CD4-positive, alpha-beta T cell treated with Interleukin-15 for 4 hours (primary cell): ENCODE measurements around the gene SLC26A1.

ENCODE experiments used
- DNase-seq: peaks from one replicate; pipeline ENCODE4 v3.0.0-alpha.2; 2020; ENCODE audit warnings: low spot score

Gene SLC26A1

GRCh38 chr4:965766-966134 is 27.5 kb downstream of the SLC26A1 start:
- no peak for DNase-seq

DNA sequence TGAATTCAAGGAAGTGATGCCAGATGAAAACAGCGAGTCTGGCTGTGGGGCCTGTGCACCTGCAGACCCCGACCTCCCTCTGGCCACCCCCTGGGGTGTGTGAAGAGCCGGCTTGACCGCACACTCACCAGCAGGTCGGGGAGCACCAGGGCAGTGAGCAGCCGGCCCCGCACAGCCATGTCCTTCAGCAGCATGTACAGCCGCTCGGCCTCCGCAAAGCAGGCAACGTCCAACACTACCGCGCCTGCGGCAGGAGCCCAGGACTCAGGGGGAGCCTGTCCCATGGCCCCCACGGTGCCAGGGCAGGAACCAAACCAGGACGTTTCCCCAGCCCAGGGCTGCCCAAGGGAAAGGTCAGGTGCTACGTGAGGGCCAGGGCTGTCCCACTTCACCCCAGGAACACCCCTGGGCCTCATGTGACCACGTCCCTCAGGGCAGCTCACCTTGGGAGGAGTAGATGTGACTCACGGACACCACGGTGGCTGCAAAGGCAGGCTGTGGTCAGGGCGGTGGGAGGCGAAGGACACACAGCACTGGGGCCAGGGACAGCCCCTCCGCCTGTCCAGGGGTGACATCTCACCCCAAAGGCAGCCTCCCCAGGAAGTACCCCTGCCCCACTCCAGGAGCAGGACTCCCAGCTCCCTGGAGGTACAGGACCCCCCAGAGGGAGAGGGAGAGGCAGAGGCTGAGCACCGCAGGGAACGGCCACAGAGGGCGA is 28.0 kb downstream of the SLC26A1 start:
- DNase-seq, result no peak

DNA sequence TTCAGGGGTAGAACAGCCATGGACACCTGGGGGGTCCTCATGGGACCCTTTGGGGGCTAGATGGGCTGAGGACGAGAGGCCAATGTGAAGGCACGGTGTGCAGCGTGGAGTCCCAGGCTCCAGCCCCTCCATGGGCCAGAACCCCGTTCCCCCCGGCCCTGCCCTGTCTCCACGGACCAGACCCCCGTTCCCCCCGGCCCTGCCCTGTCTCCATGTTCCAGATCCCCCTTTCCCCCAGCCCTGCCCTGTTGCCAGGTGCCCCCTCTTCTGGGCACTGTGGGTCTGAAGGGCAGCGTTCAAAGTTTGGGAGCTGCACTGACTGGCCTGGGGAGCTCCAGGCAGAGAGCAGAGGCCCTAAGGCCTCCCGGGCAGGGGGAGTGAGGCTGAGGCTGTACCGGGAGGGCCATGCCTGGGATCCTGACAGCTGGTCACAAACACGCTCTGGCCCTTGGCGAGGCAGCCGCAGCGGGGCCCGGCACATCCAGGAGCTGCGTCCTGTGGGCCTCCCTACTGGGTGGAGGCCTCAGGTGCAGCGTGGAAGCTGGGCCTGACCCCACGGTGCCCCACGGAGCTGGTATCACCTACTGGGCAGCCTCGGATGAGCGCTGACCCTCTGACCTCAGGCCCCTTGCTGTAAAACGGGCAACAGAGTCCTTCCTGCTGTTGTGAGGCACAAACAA is 28.7 kb downstream of the SLC26A1 start:
- DNase-seq, result no peak

DNA sequence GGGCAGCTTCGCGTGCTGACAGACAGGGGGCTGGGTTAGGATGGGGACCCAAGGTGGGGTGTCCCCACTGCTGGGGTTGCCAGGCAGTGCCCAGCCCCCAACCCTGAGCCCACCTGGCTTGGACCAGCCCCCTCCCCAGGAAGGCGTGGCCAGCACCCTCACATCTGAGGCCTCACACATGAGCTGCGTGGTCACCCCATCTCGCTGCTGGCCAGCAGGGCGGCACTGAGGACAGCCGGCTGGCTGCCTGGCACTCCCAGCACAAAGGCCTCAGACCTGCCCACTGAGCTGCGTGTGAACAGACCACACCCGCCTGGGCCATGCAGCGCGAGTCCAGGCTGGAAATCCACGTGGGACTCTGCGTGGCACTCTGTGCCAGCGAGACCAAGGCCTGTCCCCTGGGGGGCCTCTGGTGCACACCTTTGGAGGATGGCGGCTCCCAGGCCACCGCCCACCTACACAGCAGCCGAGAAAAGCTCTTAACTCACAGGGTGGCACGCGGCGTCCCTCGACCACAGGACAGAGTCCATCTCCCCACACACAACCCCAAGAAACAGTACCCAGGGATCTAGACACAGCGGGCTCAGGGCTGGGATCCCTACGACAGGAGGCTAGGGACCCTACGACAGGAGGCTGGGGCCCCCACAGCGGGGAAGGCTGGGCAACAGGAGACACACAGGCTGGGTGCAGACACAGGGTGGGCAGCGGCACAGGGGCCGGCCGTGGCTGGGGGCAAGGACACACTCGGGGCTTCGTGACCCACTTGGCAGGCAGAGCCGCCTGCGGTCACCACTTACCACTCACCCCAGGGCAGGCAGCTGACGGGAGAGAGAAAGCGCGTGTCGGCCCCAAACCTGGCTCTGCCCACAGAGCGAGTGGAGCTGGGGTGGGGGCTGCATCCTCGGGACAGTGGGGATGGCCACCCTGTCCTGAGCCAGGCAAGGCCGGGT is 29.7 kb downstream of the SLC26A1 start:
- no peak for DNase-seq

GRCh38 chr4:962231-963208 is 30.7 kb downstream of the SLC26A1 start:
- DNase-seq, result no peak

DNA sequence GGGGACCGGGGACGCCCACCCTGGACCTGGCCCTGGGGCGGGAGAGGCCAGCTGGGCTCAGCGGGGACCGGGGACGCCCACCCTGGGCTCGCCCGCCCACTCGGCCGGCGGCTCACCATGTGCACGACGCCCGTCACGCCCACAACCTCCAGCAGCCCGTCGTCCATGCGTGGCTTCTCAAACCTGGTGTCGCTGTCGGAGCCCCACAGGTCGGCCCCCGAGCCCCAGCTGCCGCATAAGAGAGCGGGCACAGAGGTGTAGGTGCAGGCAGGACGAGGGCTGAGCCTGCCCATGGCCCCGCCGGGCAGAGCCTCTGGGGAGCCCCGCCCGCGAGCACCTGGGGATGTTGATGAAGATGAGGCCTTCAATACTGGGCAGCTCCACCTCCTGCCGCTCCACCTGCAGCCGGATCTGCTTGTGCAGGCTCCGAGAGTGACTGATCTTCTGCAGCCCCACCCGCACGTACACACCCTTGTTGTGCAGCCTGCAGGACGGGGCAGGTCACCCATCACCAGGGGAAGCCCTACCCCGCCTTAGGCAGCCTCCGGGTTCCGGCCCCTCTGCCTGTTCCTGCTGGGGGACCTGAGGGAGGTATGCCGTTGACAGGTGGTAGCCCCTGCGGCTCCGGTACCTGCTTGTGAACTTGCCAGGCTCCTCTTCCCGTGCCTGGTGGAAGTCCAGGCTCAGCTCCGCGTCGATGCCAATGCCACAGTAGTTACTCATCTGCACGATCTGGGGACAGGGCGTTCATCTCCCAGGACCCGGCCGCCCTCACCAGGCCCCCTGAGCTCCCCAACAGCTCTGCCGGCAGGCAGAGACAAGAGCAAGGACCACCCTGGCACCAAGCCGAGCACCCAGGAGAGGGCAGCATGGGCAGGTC is 31.6 kb downstream of the SLC26A1 start:
- DNase-seq, result no peak

GRCh38 chr4:960636-961350 is 32.4 kb downstream of the SLC26A1 start:
- DNase-seq, result no peak

GRCh38 chr4:960140-960635 is 33.0 kb downstream of the SLC26A1 start:
- DNase-seq, result no peak

DNA sequence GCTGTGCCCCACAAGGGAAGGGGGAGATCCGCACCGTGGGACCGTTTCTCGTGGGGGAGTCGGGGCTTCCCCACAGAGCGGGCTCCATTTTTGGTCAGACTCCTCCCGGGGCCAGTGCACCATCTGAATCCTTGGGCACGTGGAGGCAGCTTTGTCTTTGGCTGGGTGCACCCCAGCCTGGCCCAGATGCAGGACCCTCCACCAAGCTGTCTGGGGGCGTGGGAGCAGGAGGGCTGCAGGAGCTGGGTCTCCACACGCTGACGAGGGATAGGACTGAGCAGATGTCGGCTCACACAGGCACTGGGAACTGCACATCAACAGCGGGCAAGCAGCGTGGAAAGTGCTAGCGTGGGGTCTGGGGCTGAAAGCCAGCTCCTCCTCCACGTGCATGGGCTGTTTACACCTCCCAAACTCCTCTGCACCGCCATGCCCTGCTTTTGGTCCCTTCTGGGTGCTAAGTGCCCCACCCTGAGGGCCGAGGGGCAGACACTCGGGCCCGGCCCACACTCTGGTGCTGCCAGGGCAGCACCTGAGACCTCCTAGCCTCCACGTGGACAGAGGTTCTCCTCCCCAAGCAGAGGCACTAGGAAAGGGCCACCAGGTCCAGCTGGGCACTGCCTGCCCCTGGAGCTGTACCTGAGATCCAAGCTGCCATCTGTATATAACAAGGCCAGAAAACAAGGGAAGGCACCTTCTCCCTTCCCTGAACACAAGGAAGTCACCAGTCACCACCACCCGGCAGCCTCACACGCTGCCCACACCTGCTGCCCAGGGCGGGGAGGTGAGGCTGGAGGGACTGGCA is 33.7 kb downstream of the SLC26A1 start:
- DNase-seq, result no peak

DNA sequence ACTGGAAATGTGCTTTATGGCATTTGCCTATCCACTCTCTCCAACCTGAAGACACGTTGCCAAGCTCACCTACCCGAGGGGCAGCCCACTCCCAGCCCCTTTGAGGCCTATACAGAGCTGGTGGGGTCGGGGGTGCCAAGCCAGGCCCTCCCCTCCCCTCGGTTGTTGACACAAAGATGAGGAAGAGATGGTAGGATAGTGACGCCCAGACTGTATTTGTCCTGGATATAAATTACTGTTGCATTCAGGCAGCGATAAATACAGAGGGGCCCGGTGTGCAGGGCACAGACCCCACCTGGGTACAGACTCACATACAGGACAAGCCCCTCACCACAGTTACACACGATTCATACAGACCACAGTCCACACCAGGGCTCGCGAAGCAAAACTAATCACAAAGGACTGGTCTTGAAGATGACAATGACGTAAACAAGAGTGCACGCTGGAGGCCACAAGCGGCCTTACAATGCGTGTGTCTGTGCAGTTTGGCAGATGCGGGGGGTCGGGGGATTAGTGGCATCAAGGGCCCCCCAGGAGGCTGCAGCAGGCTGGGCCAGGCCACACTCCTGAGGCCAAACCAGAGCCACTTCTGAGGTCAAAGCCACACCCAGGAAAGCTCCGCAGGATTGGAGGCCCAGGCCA is 34.4 kb downstream of the SLC26A1 start:
- no peak for DNase-seq

- DNase-seq, result no peak
These were observed 34.9 kb downstream of the SLC26A1 start for GRCh38 chr4:958314-958665.

DNA sequence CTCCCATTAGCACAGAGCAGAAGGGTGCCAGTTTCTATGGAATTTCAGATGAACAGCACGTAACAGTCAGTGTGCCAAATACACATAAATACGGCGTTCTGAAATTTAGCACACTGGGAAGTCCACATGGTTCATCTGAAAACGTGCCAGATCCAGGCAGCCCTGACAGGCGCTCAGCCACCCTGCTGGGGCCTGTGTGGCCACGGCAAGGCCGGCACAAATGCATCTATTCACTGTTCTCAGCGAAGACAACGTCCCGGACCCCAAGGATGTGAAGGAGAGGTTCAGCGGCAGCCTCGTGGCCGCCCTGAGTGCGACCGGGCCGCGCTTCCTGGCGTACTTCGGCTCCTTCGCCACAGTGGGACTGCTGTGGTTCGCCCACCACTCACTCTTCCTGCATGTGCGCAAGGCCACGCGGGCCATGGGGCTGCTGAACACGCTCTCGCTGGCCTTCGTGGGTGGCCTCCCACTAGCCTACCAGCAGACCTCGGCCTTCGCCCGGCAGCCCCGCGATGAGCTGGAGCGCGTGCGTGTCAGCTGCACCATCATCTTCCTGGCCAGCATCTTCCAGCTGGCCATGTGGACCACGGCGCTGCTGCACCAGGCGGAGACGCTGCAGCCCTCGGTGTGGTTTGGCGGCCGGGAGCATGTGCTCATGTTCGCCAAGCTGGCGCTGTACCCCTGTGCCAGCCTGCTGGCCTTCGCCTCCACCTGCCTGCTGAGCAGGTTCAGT is 35.5 kb downstream of the SLC26A1 start:
- no peak for DNase-seq

GRCh38 chr4:957231-957580 is 36.0 kb downstream of the SLC26A1 start:
- DNase-seq, result no peak

DNA sequence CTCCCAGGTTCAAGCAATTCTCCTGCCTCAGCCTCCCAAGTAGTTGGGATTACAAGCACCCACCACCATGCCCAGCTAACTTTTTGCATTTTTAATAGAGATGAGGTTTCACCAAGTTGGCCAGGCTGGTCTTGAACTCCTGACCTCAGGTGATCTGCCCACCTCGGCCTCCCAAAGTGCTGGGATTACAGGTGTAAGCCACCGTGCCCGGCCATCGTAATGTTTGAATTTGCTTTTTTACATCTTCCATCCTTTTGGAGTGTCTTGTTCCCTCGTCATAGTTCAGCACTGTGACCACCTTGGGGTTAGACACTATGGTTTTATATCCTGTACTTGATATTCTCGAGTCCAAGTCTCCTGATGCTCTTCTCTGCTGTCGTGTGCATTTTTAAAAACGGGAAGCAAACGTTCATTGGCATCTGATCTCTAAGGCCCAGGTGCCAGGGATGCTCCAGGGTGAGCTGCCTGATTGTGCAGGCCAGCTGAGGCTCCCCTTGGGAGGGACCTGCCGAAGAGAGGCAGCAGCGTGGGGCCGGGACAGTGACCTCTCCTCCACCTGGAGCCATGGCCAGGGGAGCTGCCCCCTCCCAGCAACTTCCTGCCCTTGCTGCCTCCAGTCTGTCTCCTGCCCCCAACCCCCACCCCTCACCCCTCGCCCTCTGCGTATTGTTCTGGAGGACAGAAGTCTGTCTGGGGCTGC is 36.5 kb downstream of the SLC26A1 start:
- DNase-seq, result no peak

- no peak for DNase-seq
These were observed 37.2 kb downstream of the SLC26A1 start for GRCh38 chr4:955931-956381.

GRCh38 chr4:955161-955921 is 37.9 kb downstream of the SLC26A1 start:
- DNase-seq, result no peak
